Calu3 (cell line): ENCODE results near the gene PAPPA. TPM values are rescaled to one million over a fixed set of nuclear protein-coding genes. Genes with fewer than 3 reads are reported as not detected.

Experiments used
- BruUV-seq: library from RNA; stranded (reverse); fragments of 400-500 nt; replicated peaks from 2 replicates; lab custom pipeline; 2021; lab: Mats Ljungman, UMichigan
- CTCF ChIA-PET: fragments of 300-600 bp; sonication (Branson Sonifier 250); formaldehyde crosslinking; loops from one replicate; lab custom pipeline; 2022; ENCODE audit warnings: antibody characterized with exemption; lab: Charles Lee
- DNase-seq: peaks from one replicate; pipeline ENCODE4 v3.0.0; 2022
- H3K27ac Mint-ChIP-seq: one replicate; pipeline ENCODE4 v1.8.0; 2022; ENCODE audit warnings: mixed read lengths; ENCODE audit not compliant: unreplicated experiment
- H3K27me3 Mint-ChIP-seq: one replicate; pipeline ENCODE4 v1.8.0; 2022; ENCODE audit warnings: mixed read lengths; ENCODE audit not compliant: unreplicated experiment
- H3K36me3 Mint-ChIP-seq: one replicate; pipeline ENCODE4 v1.8.0; 2022; ENCODE audit warnings: mild to moderate bottlenecking, moderate library complexity, mixed read lengths; ENCODE audit not compliant: insufficient read depth, unreplicated experiment
- H3K4me1 Mint-ChIP-seq: one replicate; pipeline ENCODE4 v1.8.0; 2022; ENCODE audit warnings: mild to moderate bottlenecking, low read depth, mixed read lengths; ENCODE audit not compliant: unreplicated experiment
- H3K4me3 Mint-ChIP-seq: one replicate; pipeline ENCODE4 v1.8.0; 2022; ENCODE audit warnings: mild to moderate bottlenecking, low read depth, moderate library complexity, mixed read lengths; ENCODE audit not compliant: unreplicated experiment
- H3K9me3 Mint-ChIP-seq: one replicate; pipeline ENCODE4 v1.8.0; 2022; ENCODE audit warnings: low read depth, mixed read lengths; ENCODE audit not compliant: unreplicated experiment
- CTCF ChIP-seq: fragments of 200-600 bp; IDR thresholded peaks from one replicate; pipeline ENCODE4 v1.8.0; 2022; ENCODE audit warnings: antibody characterized with exemption; ENCODE audit not compliant: unreplicated experiment
- intact Hi-C: fragments of 100-400 bp; cut with micrococcal nuclease; formaldehyde crosslinking; loops from one replicate; pipeline ENCODE4 v1.10.0; 2022; ENCODE audit not compliant: unreplicated experiment
- total RNA-seq: library from RNA; stranded (reverse); gene quantifications from 2 replicates; pipeline ENCODE4 v1.2.3, GENCODE V29; 2022

Gene PAPPA
- total RNA-seq, 1 experiment from 2014 or later = not detected

GRCh38 chr9:116182876-116183275 is 29.3 kb downstream of the PAPPA start:
- Mint-ChIP-seq H3K9me3 (no peaks in the 10 kb centered on the region), H3K27me3 (peaks cover 46% of the 10 kb centered on the region), H3K4me3 (no peak overlapping the region), H3K27ac (no peak overlapping the region), H3K36me3 (no peaks in the 10 kb centered on the region), H3K4me1 (no peaks in the 10 kb centered on the region)
- no TSS peak for BruUV-seq
- CTCF ChIA-PET = no interaction called here
- DNase-seq = no peak
- TF ChIP-seq CTCF = no peak
- intact Hi-C loops = no loop called here

- Mint-ChIP-seq H3K36me3 (no peaks in the 10 kb centered on the region), H3K4me3 (no peak overlapping the region), H3K27ac (no peak overlapping the region), H3K9me3 (no peaks in the 10 kb centered on the region), H3K4me1 (no peaks in the 10 kb centered on the region), H3K27me3 (peaks cover 28% of the 10 kb centered on the region)
- DNase-seq = no peak
- CTCF ChIA-PET = no interaction called here
- TF ChIP-seq CTCF = no peak
- intact Hi-C loops = no loop called here
- no TSS peak for BruUV-seq
Observed at GRCh38 chr9:116187570-116188170, 34.1 kb downstream of the PAPPA start.

GRCh38 chr9:116189683-116190082 is 36.1 kb downstream of the PAPPA start:
- no peak for DNase-seq
- CTCF ChIA-PET = no interaction called here
- Mint-ChIP-seq H3K9me3 (no peaks in the 10 kb centered on the region), H3K36me3 (no peaks in the 10 kb centered on the region), H3K4me3 (no peak overlapping the region), H3K4me1 (no peaks in the 10 kb centered on the region), H3K27ac (no peak overlapping the region), H3K27me3 (peaks cover 21% of the 10 kb centered on the region)
- BruUV-seq = no TSS peak
- TF ChIP-seq CTCF = no peak
- intact Hi-C loops = no loop called here

- no peak for DNase-seq
- Mint-ChIP-seq H3K27me3 (peaks cover 13% of the 10 kb centered on the region), H3K4me1 (no peaks in the 10 kb centered on the region), H3K27ac (no peak overlapping the region), H3K9me3 (no peaks in the 10 kb centered on the region), H3K4me3 (no peak overlapping the region), H3K36me3 (no peaks in the 10 kb centered on the region)
- CTCF ChIA-PET = no interaction called here
- no TSS peak for BruUV-seq
- TF ChIP-seq CTCF = no peak
- intact Hi-C loops = no loop called here
Observed at GRCh38 chr9:116190637-116191396, 37.2 kb downstream of the PAPPA start.
